GM15510 (cell line): Measurements from ENCODE around the gene PPP1R12B.

Source experiments
- POLR2A ChIP-seq: IDR thresholded peaks from 3 replicates; pipeline ENCODE4 v1.6.1; 2011; ENCODE audit warnings: borderline replicate concordance; ENCODE audit not compliant: insufficient read length; ENCODE audit errors: extremely low read depth

PPP1R12B gene

GRCh38 chr1:202597090-202597761 is 248.7 kb downstream of the PPP1R12B start:
- TF ChIP-seq POLR2A: no peak

GRCh38 chr1:202599669-202600431 is 251.4 kb downstream of the PPP1R12B start:
- no peak for TF ChIP-seq POLR2A

- no peak for TF ChIP-seq POLR2A
Observed at GRCh38 chr1:202600432-202601041, 252.0 kb downstream of the PPP1R12B start.

- no peak for TF ChIP-seq POLR2A
Observed at GRCh38 chr1:202603435-202603834, 254.9 kb downstream of the PPP1R12B start.

GRCh38 chr1:202605515-202605914 is 257.0 kb downstream of the PPP1R12B start:
- no peak for TF ChIP-seq POLR2A

- no peak for TF ChIP-seq POLR2A
Observed at GRCh38 chr1:202613571-202613970, 265.1 kb downstream of the PPP1R12B start.

- no peak for TF ChIP-seq POLR2A
Observed at GRCh38 chr1:202615501-202616354, 267.2 kb downstream of the PPP1R12B start.

GRCh38 chr1:202616355-202616915 is 267.9 kb downstream of the PPP1R12B start:
- TF ChIP-seq POLR2A: no peak

GRCh38 chr1:202619505-202619904 is 271.0 kb downstream of the PPP1R12B start:
- no peak for TF ChIP-seq POLR2A

- TF ChIP-seq POLR2A: no peak
Observed at GRCh38 chr1:202621446-202621845, 272.9 kb downstream of the PPP1R12B start.

GRCh38 chr1:202622388-202622787 is 273.9 kb downstream of the PPP1R12B start:
- no peak for TF ChIP-seq POLR2A

- no peak for TF ChIP-seq POLR2A
Observed at GRCh38 chr1:202623075-202623474, 274.6 kb downstream of the PPP1R12B start.

GRCh38 chr1:202624088-202624780 is 275.7 kb downstream of the PPP1R12B start:
- TF ChIP-seq POLR2A: no peak

- TF ChIP-seq POLR2A: no peak
Observed at GRCh38 chr1:202624781-202625108, 276.2 kb downstream of the PPP1R12B start.
